WI38 (cell line): Measurements from ENCODE around the gene ZBTB6.
"Not testable (repeated sequence)": the region's sequence is repeated elsewhere in the genome, so short reads cannot be mapped to it uniquely, and the experiment has no call there.

Experiments
- H3K4me3 ChIP-seq: 2 replicates; pipeline ENCODE4 v1.5.1; 2011; ENCODE audit warnings: low read depth, mild to moderate bottlenecking, control low read depth, low read length
- TF ChIP-seq, protein P1 (sequence below): IDR thresholded peaks from 2 replicates; pipeline ENCODE4 v1.5.1; 2012; ENCODE audit warnings: low read depth, mild to moderate bottlenecking, control low read depth, low read length

The ZBTB6 gene

DNA sequence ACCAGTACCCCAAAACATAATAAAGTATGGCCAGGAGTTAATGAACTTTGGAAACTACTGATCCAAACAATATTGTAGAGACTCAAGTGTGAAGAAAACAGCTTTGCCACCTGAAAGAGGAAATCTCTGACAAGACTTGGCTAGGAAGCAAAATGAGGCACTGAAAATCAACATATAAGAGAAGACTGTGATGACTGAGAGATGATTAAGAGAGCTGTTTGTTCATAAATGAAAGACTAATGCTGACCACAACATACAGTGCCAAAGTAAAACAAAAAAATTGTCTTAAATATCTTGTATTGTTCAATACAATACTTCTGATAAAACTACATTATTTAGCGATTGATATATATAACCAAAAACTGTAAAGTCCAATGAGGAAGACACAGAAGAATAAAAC is 15.2 kb downstream of the ZBTB6 start:
- TF ChIP-seq, protein P1, sequence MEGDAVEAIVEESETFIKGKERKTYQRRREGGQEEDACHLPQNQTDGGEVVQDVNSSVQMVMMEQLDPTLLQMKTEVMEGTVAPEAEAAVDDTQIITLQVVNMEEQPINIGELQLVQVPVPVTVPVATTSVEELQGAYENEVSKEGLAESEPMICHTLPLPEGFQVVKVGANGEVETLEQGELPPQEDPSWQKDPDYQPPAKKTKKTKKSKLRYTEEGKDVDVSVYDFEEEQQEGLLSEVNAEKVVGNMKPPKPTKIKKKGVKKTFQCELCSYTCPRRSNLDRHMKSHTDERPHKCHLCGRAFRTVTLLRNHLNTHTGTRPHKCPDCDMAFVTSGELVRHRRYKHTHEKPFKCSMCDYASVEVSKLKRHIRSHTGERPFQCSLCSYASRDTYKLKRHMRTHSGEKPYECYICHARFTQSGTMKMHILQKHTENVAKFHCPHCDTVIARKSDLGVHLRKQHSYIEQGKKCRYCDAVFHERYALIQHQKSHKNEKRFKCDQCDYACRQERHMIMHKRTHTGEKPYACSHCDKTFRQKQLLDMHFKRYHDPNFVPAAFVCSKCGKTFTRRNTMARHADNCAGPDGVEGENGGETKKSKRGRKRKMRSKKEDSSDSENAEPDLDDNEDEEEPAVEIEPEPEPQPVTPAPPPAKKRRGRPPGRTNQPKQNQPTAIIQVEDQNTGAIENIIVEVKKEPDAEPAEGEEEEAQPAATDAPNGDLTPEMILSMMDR = no peak
- H3K4me3 ChIP-seq = no peak overlapping the region

DNA sequence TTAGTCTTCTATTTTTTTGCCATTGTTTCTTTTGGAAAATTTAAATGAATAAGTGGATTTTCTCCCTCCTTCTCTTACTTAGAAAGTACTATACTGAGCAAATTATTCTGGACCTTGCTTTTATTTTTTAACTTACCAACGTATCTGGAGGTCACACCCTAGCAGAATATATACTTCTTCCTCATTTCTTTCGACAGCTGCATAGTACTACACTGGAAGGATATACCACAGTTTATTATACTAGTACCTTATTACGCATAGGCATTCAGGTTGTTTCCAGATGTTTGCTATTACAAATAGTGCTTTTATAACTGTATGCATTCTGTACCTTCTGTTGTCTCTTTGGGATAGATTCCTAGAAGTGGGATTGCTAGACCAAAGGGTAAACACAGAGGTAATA is 24.6 kb downstream of the ZBTB6 start:
- no peak overlapping the region for H3K4me3 ChIP-seq
- TF ChIP-seq, protein P1 = no peak

DNA sequence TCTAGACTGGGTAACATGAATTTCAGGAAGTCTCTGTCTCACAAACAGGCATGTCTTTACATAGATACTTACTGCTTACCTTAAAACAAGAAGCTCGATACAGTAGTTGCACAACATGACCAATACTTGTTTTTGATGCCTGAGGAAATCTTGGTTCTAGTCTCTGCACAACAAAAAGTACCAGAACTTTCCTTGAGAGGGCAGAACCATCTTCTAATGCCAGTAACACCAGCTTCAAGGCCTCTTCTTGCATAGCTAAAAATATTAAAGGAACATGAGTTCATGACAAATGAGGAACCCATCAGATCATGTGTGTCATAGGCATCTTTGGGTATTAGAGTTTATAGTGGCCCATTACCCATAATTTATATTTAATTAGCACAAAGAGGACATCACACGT is 30.0 kb downstream of the ZBTB6 start:
- H3K4me3 ChIP-seq = no peak overlapping the region
- TF ChIP-seq, protein P1 = no peak

DNA sequence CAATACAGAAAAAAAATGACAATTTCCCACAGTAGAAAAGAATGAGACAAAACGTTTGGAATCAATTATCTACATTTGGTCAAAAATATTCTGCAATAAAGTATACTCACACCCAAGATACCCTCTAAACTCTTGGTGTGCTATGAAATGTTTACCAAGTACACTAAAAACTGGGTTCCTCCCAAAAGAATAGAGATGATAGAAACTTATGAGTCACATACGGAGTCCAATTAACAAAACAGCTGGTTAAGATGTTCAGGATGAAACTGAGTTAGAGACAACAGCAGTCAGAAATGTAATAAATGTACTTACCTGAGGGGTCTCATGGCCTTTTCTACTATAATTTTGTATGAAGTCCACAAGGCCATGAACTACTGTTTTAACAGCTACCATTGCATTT is 33.7 kb downstream of the ZBTB6 start:
- TF ChIP-seq, protein P1 = no peak
- no peak overlapping the region for H3K4me3 ChIP-seq

DNA sequence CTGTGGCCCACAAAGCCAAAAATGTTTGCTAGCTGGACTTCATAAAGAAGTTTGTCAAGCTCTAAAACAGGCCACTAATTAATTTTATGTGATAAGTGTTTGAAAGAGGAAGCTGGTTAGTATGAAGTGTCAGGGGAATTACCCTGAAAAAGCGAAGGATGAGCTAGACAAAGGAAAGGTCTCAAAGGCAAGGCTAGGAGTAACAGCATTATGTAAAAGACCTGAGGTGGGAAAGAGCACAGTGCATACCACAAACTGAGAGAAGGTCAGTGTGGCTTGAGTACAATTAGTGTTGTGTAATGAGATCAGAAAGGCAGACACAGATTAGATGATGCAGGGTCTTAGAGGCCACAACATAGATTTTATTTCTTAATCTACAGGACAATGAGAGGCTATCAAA is 37.6 kb downstream of the ZBTB6 start:
- H3K4me3 ChIP-seq = no peak overlapping the region
- TF ChIP-seq, protein P1 = no peak

DNA sequence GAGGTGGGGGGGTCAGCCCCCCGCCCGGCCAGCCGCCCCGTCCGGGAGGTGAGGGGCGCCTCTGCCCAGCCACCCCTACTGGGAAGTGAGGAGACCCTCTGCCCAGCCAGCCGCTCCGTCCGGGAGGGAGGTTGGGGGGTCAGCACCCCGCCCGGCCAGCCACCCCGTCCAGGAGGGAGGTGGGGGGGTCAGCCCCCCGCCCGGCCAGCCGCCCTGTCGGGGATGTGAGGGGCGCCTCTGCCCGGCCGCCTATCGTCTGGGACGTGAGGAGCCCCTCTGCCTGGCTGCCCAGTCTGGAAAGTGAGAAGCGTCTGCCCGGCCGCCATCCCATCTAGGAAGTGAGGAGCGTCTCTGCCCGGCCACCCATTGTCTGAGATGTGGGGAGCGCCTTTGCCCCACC is 45.8 kb downstream of the ZBTB6 start:
- not testable (repeated sequence) for H3K4me3 ChIP-seq

DNA sequence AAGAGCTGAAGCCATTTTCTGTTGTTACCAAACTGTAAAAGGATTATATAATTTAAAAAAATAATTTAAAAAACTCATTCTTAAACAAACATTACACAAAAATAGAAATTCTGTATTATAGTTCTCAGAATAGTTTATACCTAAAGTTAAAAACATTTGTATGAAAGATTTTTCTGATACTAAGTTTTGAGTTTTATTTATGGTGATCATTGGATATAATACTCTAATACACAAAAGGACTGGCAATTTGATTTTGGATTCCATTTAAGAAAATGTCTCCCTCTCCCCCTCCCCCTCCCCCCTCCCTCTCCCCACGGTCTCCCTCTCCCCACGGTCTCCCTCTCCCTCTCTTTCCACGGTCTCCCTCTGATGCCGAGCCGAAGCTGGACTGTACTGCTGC is 47.0 kb downstream of the ZBTB6 start:
- no peak overlapping the region for H3K4me3 ChIP-seq
- TF ChIP-seq, protein P1 = no peak

DNA sequence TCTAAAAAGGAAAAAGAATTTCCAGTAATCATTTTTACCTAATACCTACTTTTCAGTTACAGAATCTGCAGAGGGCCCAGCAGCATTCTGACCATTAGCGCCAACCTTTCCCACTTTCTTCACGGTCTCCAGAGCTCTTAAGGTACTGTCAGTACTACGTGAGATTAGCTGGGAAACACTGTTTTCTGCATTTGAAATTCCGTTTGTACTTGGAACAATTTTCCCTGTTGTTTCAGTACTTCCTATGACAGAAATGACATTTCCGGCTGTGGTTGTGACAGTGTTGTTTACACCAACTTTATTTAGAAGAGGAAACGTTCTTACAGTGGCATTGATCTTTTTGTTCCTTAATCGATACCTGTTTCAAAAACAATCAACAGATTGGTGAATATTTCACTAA is 47.8 kb downstream of the ZBTB6 start:
- no peak overlapping the region for H3K4me3 ChIP-seq
- TF ChIP-seq, protein P1 = no peak
